ENCODE measurements around the gene HACD2. TPM values are rescaled to one million over a fixed set of nuclear protein-coding genes. Genes with fewer than 3 reads are reported as not detected.

HACD2 gene
- total RNA-seq, 4 donors from 2014 or later: 50.9 to 72.9 (median 58.4) TPM

- TF ChIP-seq, protein P1, sequence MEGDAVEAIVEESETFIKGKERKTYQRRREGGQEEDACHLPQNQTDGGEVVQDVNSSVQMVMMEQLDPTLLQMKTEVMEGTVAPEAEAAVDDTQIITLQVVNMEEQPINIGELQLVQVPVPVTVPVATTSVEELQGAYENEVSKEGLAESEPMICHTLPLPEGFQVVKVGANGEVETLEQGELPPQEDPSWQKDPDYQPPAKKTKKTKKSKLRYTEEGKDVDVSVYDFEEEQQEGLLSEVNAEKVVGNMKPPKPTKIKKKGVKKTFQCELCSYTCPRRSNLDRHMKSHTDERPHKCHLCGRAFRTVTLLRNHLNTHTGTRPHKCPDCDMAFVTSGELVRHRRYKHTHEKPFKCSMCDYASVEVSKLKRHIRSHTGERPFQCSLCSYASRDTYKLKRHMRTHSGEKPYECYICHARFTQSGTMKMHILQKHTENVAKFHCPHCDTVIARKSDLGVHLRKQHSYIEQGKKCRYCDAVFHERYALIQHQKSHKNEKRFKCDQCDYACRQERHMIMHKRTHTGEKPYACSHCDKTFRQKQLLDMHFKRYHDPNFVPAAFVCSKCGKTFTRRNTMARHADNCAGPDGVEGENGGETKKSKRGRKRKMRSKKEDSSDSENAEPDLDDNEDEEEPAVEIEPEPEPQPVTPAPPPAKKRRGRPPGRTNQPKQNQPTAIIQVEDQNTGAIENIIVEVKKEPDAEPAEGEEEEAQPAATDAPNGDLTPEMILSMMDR (IDR thresholded peaks at IDR 0.05; ENCODE audit: low read depth): no peak
Observed at GRCh38 chr3:123486460-123486859, 98.4 kb downstream of the HACD2 start.

DNA sequence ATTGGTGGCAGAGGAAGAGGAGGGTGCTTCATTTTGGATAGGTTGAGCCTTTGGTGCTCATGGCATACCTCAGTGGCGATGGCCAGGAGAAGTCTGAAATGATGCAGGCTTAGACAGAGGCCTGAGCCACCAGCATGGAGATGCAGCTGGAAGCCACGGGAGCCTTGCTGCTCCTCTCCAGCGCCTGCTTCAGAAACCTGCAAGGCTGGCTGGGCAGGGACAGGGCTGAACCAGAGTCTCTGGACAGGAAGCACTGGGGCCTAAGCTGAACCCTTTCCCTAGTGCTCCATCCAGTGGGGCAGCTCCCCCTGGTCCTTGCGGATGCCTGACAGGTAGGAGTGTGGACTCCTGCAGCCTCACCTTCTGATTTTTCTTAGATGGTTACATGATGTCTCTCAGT is 99.3 kb downstream of the HACD2 start:
- TF ChIP-seq, protein P1 (IDR thresholded peaks at IDR 0.05; ENCODE audit: low read depth): no peak

DNA sequence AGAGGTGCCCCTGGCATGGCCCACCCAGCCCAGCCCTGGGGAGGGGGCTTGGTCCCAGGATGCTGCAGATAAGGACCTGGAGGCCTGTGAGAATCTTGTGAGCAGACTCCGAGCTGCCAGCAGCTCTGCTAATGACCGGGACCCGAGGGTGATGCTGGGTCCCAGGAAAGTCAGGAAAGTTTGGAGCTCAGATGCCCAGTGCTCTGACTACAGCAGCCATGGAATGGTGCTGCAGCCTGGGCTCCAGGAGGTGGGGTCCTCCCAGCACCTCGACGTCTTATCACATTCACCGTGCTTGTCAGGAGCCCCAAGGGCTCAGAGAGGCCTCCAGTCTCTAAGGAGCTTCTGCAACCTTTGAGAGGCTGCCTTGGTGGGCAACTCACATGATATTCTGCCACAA is 101.7 kb downstream of the HACD2 start:
- TF ChIP-seq, protein P1 (IDR thresholded peaks at IDR 0.05; ENCODE audit: low read depth): no peak

- TF ChIP-seq, protein P1 (IDR thresholded peaks at IDR 0.05; ENCODE audit: low read depth): no peak
Observed at GRCh38 chr3:123481722-123482457, 103.0 kb downstream of the HACD2 start.

DNA sequence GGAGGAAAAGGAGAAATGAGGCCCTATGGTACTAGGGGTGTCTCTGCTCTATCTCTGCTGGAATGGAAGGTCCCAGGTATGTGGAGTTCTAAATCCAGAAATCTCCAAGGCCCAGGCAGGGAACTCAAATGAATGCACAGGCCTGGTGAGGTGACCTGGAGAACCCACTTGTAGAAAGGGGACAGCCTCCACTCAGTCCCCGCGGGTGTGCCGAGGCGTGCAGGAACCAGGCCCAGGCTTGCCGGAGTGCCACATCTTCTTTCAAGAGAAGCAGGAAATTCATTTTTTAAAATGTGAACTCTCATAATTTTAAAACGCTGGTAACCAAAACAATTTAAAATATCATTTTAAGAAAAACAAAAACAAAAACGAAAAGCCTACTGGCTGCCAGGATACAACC is 103.8 kb downstream of the HACD2 start:
- TF ChIP-seq, protein P1 (IDR thresholded peaks at IDR 0.05; ENCODE audit: low read depth): no peak

DNA sequence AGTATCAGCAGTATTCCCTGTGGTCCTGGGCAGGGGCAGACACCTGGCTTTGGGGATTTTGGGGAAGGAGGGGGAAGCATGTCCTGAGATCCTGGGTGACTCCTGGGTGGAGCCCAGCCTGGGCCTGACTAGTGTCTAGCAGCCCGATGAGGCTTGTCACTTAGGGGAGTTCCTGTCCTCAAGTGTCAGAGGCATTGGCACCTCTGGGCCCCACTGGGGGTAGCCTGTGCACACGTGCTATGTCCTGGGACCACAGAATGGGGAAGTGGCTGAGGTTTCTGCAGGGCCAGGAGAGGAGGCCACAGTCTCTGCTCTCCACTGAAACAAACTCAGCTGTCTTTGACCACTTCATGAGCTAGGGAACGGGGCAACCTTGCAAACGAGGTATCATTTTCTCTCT is 104.4 kb downstream of the HACD2 start:
- TF ChIP-seq, protein P1 (IDR thresholded peaks at IDR 0.05; ENCODE audit: low read depth): no peak

GRCh38 chr3:123479891-123480290 is 105.0 kb downstream of the HACD2 start:
- TF ChIP-seq, protein P1 (IDR thresholded peaks at IDR 0.05; ENCODE audit: low read depth): no peak

All from subcutaneous adipose tissue (tissue), 4 donors.